D721Med (cell line): ENCODE measurements around the gene GPR108.
A peak's percentile ranks its signal among the peaks of the same experiment; 100 is the strongest.
"Not testable (repeated sequence)": the region's sequence is repeated elsewhere in the genome, so short reads cannot be mapped to it uniquely, and the experiment has no call there.

Experiments used
- DNase-seq: peaks from one replicate; pipeline ENCODE4 v3.0.0; 2011; ENCODE audit warnings: low spot score; ENCODE audit not compliant: insufficient read length
- FAIRE-seq: peaks from 2 replicates; lab custom pipeline; 2011; peaks lifted over from hg19 to GRCh38; lab: Jason Lieb, UNC
- TF ChIP-seq, protein P1 (sequence below): IDR thresholded peaks from 2 replicates; pipeline ENCODE4 v1.5.1; 2012; ENCODE audit warnings: mild to moderate bottlenecking, control low read depth; ENCODE audit not compliant: insufficient read depth; ENCODE audit errors: missing control alignments

GPR108 gene

GRCh38 chr19:6712231-6712630 lies 25.1 kb downstream of the GPR108 start:
- DNase-seq (no peak), FAIRE-seq (no peak)
- TF ChIP-seq, protein P1, sequence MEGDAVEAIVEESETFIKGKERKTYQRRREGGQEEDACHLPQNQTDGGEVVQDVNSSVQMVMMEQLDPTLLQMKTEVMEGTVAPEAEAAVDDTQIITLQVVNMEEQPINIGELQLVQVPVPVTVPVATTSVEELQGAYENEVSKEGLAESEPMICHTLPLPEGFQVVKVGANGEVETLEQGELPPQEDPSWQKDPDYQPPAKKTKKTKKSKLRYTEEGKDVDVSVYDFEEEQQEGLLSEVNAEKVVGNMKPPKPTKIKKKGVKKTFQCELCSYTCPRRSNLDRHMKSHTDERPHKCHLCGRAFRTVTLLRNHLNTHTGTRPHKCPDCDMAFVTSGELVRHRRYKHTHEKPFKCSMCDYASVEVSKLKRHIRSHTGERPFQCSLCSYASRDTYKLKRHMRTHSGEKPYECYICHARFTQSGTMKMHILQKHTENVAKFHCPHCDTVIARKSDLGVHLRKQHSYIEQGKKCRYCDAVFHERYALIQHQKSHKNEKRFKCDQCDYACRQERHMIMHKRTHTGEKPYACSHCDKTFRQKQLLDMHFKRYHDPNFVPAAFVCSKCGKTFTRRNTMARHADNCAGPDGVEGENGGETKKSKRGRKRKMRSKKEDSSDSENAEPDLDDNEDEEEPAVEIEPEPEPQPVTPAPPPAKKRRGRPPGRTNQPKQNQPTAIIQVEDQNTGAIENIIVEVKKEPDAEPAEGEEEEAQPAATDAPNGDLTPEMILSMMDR, result no peak

GRCh38 chr19:6711605-6712004 lies 25.8 kb downstream of the GPR108 start:
- no peak for DNase-seq
- FAIRE-seq, result no peak

GRCh38 chr19:6711078-6711361 lies 26.4 kb downstream of the GPR108 start:
- TF ChIP-seq, protein P1, result no peak
- FAIRE-seq (no peak), DNase-seq (no peak)

More at GRCh38 chr19:6711605-6712004, 25.8 kb downstream of the GPR108 start:
- TF ChIP-seq, protein P1, result no peak

- TF ChIP-seq, protein P1, result peak; percentile 29
- FAIRE-seq (no peak), DNase-seq (no peak)
Observed at GRCh38 chr19:6710273-6711077, 26.9 kb downstream of the GPR108 start.

- no peak for FAIRE-seq
- TF ChIP-seq, protein P1, result no peak
Observed at GRCh38 chr19:6709549-6709948, 27.8 kb downstream of the GPR108 start.

DNA sequence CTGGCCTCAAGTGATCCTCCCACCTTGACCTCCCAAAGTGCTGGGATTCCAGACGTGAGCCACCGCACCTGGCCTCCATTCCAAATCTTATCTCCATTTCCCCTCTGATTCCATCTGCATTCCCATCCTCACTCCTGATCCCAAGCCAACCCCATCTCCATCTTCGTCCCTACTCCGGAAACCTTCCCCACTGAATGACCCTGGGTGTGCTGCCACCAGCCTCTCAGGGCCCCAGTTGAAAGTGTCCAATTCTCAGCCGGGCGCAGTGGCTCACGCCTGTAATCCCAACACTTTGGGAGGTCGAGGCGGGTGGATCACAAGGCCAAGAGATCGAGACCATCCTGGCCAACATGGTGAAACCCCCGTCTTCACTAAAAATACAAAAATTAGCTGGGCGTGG lies 28.5 kb downstream of the GPR108 start:
- FAIRE-seq, DNase-seq: not testable (repeated sequence)

More at GRCh38 chr19:6709549-6709948, 27.8 kb downstream of the GPR108 start:
- no peak for DNase-seq

DNA sequence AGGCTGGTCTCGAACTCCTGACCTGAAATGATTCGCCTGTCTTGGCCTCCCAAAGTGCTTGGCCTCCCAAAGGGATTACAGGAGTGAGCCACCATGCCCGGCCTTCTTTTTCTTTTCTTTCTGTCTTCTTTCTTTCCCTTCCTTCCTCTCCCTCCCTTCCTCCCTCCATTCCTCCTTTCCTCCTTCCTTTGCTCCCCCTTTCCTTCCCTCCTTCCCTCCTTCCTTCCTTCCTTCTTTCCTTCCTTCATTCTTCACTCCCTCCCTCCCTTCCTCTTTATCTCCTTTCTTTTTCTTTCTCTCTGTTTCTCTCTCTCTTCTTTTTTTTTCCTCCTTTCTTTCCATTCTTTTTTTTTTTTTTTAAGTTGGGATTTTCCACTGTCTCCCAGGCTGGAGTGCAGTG lies 29.0 kb downstream of the GPR108 start:
- DNase-seq, result no peak
- TF ChIP-seq, protein P1, result no peak
- FAIRE-seq, result no peak
